ENCODE results near the gene ADAMTS16. TPM values are rescaled to one million over a fixed set of nuclear protein-coding genes. Genes with fewer than 3 reads are reported as not detected.

Gene ADAMTS16
- total RNA-seq, 4 donors from 2014 or later: under 0.01 to 19.2 (median 0.34) TPM; not detected in 1

DNA sequence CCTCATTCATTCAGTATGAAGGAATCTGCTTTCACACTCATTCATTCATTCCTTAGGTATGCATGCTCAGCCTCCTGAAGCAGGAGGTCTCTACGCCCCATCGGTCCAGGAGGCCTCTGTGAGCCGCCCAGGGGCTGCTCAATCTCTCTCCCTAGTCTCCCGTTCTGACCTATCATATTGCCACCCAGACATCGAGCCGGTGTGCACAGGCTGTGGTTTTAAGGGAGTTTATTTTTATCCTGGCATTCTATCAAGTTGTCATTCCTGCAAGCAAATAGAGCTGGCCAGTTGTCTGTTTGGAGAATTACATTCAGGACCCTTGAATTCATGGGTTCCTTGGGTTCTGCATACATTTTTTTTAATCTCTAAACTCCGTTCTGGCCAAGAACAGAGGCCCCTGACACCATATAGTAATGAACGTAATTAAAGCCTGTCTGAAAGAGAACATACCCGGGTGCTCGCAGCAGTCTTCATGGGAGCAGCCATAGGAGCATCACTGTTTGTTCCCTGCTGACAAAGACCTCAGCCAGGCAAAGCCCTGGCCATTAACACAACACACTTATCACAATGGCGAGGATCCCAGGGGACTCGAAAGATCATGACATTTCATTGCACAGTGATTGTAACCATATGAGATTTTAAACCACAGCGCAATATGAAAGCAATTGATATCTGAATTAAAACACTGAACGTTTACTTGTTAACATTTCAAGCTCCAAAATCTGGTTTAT is 80.9 kb downstream of the ADAMTS16 start:
- no peak for DNase-seq
- Histone ChIP-seq H3K4me1 (no peaks in the 10 kb centered on the region), H3K4me3 (no peak overlapping the region), H3K27me3 (no peaks in the 10 kb centered on the region), H3K36me3 (no peaks in the 10 kb centered on the region), H3K27ac (no peak overlapping the region), H3K9me3 (no peaks in the 10 kb centered on the region)
- TF ChIP-seq, protein P1, sequence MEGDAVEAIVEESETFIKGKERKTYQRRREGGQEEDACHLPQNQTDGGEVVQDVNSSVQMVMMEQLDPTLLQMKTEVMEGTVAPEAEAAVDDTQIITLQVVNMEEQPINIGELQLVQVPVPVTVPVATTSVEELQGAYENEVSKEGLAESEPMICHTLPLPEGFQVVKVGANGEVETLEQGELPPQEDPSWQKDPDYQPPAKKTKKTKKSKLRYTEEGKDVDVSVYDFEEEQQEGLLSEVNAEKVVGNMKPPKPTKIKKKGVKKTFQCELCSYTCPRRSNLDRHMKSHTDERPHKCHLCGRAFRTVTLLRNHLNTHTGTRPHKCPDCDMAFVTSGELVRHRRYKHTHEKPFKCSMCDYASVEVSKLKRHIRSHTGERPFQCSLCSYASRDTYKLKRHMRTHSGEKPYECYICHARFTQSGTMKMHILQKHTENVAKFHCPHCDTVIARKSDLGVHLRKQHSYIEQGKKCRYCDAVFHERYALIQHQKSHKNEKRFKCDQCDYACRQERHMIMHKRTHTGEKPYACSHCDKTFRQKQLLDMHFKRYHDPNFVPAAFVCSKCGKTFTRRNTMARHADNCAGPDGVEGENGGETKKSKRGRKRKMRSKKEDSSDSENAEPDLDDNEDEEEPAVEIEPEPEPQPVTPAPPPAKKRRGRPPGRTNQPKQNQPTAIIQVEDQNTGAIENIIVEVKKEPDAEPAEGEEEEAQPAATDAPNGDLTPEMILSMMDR (IDR thresholded peaks at IDR 0.05): no peak
- TF ChIP-seq POLR2A (IDR thresholded peaks at IDR 0.05): no peak
- intact Hi-C loops (cut with DNase I; ENCODE audit: low total_unique reads): no loop called here

DNA sequence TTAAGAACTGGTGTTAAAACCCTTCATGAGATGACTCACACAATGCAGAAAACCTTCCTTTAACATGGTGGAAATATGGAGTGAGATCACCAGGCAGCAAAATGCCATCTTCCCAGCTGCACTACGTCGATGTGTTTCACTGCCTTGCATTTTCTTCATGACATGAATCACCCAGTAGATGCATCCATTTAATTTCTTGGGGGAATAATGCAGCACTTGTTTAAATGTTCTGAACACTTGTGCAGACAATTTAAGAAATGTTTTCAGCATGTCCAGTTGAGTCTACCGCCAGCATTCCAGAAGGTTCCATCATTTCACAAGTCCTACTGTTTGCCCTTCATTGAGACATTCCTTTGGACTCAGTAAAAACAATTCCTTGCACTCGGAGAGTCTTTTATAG is 81.6 kb downstream of the ADAMTS16 start:
- no peak for DNase-seq
- Histone ChIP-seq H3K4me1 (no peaks in the 10 kb centered on the region), H3K9me3 (no peaks in the 10 kb centered on the region), H3K27me3 (no peaks in the 10 kb centered on the region), H3K27ac (no peak overlapping the region), H3K4me3 (no peak overlapping the region), H3K36me3 (no peaks in the 10 kb centered on the region)
- TF ChIP-seq, protein P1 (IDR thresholded peaks at IDR 0.05): no peak
- TF ChIP-seq POLR2A (IDR thresholded peaks at IDR 0.05): no peak
- intact Hi-C loops (cut with DNase I; ENCODE audit: low total_unique reads): no loop called here

DNA sequence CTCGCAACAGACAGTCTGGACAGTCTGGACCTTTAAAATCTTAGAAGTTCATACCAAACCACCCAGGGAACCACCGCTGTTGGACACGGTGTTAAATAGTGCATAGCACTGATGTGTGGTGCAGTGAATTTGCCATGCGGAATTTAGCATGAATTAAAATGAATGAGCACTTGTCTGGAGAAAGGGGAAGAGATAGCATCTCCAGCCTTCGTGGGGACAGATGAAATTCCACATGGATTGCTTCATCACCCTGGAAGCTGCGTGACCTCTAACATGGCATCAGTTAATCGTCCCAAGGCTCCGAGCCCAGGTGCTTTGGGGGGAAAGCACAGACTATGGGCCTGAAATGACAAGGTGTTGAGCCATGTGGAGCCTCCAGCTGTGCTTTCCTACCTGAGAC is 91.4 kb downstream of the ADAMTS16 start:
- intact Hi-C loops (cut with DNase I; ENCODE audit: low total_unique reads): no loop called here
- no peaks in the 10 kb centered on the region for H3K9me3 ChIP-seq
- H3K4me1 ChIP-seq: no peaks in the 10 kb centered on the region
- no peak for DNase-seq
- H3K36me3 ChIP-seq: no peaks in the 10 kb centered on the region
- H3K4me3 ChIP-seq: no peak overlapping the region
- H3K27me3 ChIP-seq: no peaks in the 10 kb centered on the region
- TF ChIP-seq, protein P1 (IDR thresholded peaks at IDR 0.05): no peak
- TF ChIP-seq POLR2A (IDR thresholded peaks at IDR 0.05): no peak
- H3K27ac ChIP-seq: no peak overlapping the region

DNA sequence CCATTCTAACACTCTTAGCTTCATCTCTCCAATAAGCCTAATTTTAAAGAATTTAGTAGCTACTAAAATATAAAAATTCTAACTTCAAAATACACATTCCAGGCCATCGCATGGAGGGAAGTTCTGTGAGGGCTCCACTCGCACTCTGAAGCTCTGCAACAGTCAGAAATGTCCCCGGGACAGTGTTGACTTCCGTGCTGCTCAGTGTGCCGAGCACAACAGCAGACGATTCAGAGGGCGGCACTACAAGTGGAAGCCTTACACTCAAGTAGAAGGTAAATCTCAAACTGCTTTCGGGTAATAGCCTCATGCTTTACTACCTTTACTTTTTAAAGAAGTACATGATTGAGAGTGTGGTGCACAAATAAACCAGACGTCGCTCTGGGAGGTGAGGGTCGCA is 94.8 kb downstream of the ADAMTS16 start:
- Histone ChIP-seq H3K27ac (no peak overlapping the region), H3K4me1 (no peaks in the 10 kb centered on the region), H3K36me3 (no peaks in the 10 kb centered on the region), H3K27me3 (no peaks in the 10 kb centered on the region), H3K9me3 (no peaks in the 10 kb centered on the region), H3K4me3 (no peak overlapping the region)
- intact Hi-C loops (cut with DNase I; ENCODE audit: low total_unique reads): no loop called here
- TF ChIP-seq, protein P1 (IDR thresholded peaks at IDR 0.05): no peak
- no peak for TF ChIP-seq POLR2A (IDR thresholded peaks at IDR 0.05)
- DNase-seq: no peak

DNA sequence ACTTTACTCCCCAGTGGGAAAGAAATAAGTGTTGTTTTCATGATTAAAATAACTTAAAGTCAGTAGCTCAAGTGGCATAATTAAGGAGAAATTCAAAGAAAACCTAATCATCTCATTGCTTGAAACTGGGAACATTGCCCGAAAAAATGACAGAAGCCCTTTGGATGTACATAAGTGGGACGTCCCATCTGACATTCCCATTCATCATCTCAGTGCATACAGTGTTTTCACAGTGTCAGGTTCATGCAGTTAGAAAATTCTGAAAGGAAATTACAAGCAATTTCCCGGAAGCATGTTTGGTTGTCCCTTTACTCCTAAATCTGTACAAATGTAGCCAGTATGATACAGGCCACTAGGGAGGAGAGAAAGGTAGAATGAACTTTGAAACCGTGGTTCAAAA is 95.6 kb downstream of the ADAMTS16 start:
- Histone ChIP-seq H3K27ac (no peak overlapping the region), H3K4me1 (no peaks in the 10 kb centered on the region), H3K27me3 (no peaks in the 10 kb centered on the region), H3K4me3 (no peak overlapping the region), H3K36me3 (no peaks in the 10 kb centered on the region), H3K9me3 (no peaks in the 10 kb centered on the region)
- no peak for DNase-seq
- TF ChIP-seq, protein P1 (IDR thresholded peaks at IDR 0.05): no peak
- TF ChIP-seq POLR2A (IDR thresholded peaks at IDR 0.05): no peak
- intact Hi-C loops (cut with DNase I; ENCODE audit: low total_unique reads): no loop called here
